HG03460 (cell line): ENCODE data around the gene RAMACL.
"Not testable (repeated sequence)": the region's sequence is repeated elsewhere in the genome, so short reads cannot be mapped to it uniquely, and the experiment has no call there.

ENCODE experiments used
- ATAC-seq: cut with Tn5 transposase; IDR thresholded peaks from one replicate; pipeline ENCODE4 v1.9.1; 2021; ENCODE audit not compliant: unreplicated experiment

RAMACL gene

GRCh38 chr6:166586424-166587156 is at the start of gene RAMACL:
Gene RAMACL, minus strand, starts transcription at chr6:166586678. Its CDS starts 201 bp downstream, at chr6:166586477.
- peak; percentile 47 for ATAC-seq

- ATAC-seq = no peak
Measured at GRCh38 chr6:166635013-166635970, 48.8 kb upstream of the RAMACL start.

- not testable (repeated sequence) for ATAC-seq
Measured at GRCh38 chr6:166634581-166634980, 48.1 kb upstream of the RAMACL start.

- no peak for ATAC-seq
Measured at GRCh38 chr6:166633732-166634535, 47.5 kb upstream of the RAMACL start.

GRCh38 chr6:166632731-166633130 is 46.3 kb upstream of the RAMACL start:
- ATAC-seq = no peak

GRCh38 chr6:166630462-166630861 is 44.0 kb upstream of the RAMACL start:
- no peak for ATAC-seq

GRCh38 chr6:166629628-166630027 is 43.1 kb upstream of the RAMACL start:
- ATAC-seq = no peak

- ATAC-seq = peak; percentile 23
Measured at GRCh38 chr6:166627875-166628801, 41.7 kb upstream of the RAMACL start.

- ATAC-seq = peak; percentile 86
Measured at GRCh38 chr6:166627033-166627874, 40.8 kb upstream of the RAMACL start, which contains the start of gene RPS6KA2. Gene RPS6KA2, minus strand, starts transcription at chr6:166627251. Its CDS starts 232 bp downstream, at chr6:166627019.

- no peak for ATAC-seq
Measured at GRCh38 chr6:166626177-166627032, 39.9 kb upstream of the RAMACL start.

- ATAC-seq = no peak
Measured at GRCh38 chr6:166625356-166625755, 38.9 kb upstream of the RAMACL start.

GRCh38 chr6:166624275-166624674 is 37.8 kb upstream of the RAMACL start:
- ATAC-seq = no peak

- no peak for ATAC-seq
Measured at GRCh38 chr6:166623318-166623717, 36.8 kb upstream of the RAMACL start.

GRCh38 chr6:166621114-166621540 is 34.6 kb upstream of the RAMACL start:
- no peak for ATAC-seq

GRCh38 chr6:166620478-166621113 is 34.1 kb upstream of the RAMACL start:
- ATAC-seq = no peak

GRCh38 chr6:166619912-166620311 is 33.4 kb upstream of the RAMACL start:
- no peak for ATAC-seq
